Dedifferentiated amniotic fluid mesenchymal stem cell (primary cell): ENCODE measurements around the gene ZDHHC23.

ENCODE experiments used
- DNase-seq: peaks from one replicate; pipeline ENCODE4 v3.0.0-alpha.2; 2016; ENCODE audit errors: extremely low spot score

ZDHHC23 gene

GRCh38 chr3:114011059-114011797 lies 63.4 kb downstream of the ZDHHC23 start:
- DNase-seq, result no peak
